Mesothelial cell of epicardium (in vitro differentiated cells): ENCODE results near the gene HOMER2. TPM values are rescaled to one million over a fixed set of nuclear protein-coding genes. Genes with fewer than 3 reads are reported as not detected.

Experiments used
- DNase-seq, 2 experiments: peaks; one replicate each; pipeline ENCODE4 v3.0.0; 2021; ENCODE audit warnings: low spot score in 2 of 2; ENCODE audit not compliant: unreplicated experiment in 2 of 2
- H3K27ac Mint-ChIP-seq: 2 replicates; pipeline ENCODE4 v1.8.0; 2021; ENCODE audit warnings: mixed read lengths
- H3K27me3 Mint-ChIP-seq: 2 replicates; pipeline ENCODE4 v1.8.0; 2021; ENCODE audit warnings: low read depth, mixed read lengths
- H3K36me3 Mint-ChIP-seq: 2 replicates; pipeline ENCODE4 v1.8.0; 2021; ENCODE audit warnings: mixed read lengths
- H3K4me1 Mint-ChIP-seq: 2 replicates; pipeline ENCODE4 v1.8.0; 2021; ENCODE audit warnings: mixed read lengths
- H3K4me3 Mint-ChIP-seq: 2 replicates; pipeline ENCODE4 v1.8.0; 2021; ENCODE audit warnings: mild to moderate bottlenecking, moderate library complexity, mixed read lengths
- H3K9me3 Mint-ChIP-seq: 2 replicates; pipeline ENCODE4 v1.8.0; 2021; ENCODE audit warnings: mixed read lengths
- CTCF ChIP-seq: fragments of 200-600 bp; sonication (generic); IDR thresholded peaks from one replicate; pipeline ENCODE4 v1.5.0; 2021; ENCODE audit warnings: antibody characterized with exemption; ENCODE audit not compliant: unreplicated experiment
- total RNA-seq: library from RNA; stranded (reverse); gene quantifications from 3 replicates; pipeline ENCODE4 v1.2.1, GENCODE V29; 2021

HOMER2 gene
- total RNA-seq, 1 donor from 2014 or later = 15.9 TPM

GRCh38 chr15:82923744-82924143 lies 28.8 kb downstream of the HOMER2 start:
- no peak for DNase-seq
- no peaks in the 10 kb centered on the region for H3K36me3 Mint-ChIP-seq
- H3K27me3 Mint-ChIP-seq = peaks cover 4% of the 10 kb centered on the region
- H3K27ac Mint-ChIP-seq = no peak overlapping the region
- no peak for TF ChIP-seq CTCF
- no peak overlapping the region for H3K4me3 Mint-ChIP-seq
- H3K4me1 Mint-ChIP-seq = no peaks in the 10 kb centered on the region
- no peaks in the 10 kb centered on the region for H3K9me3 Mint-ChIP-seq

DNA sequence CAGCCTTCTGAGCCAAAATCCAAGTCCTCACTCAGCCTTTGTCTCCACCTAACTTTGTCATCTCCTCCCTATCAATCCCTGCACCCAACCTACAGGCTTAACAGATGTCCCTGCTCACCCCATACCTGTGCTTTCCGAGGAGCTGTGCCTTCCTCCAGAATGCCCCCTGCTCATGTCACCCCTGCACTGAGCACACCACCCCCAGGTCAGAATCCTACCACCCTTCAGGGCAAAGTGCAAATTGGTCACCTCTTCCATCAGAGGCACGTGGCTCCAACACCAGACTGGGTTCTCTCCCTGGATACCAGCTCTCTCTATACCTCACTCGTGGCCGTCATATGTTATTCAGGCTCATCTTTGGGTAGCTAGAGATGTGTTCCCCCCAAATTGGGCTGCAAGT lies 29.8 kb downstream of the HOMER2 start:
- Mint-ChIP-seq H3K9me3 (no peaks in the 10 kb centered on the region), H3K27ac (no peak overlapping the region), H3K4me3 (no peak overlapping the region), H3K4me1 (no peaks in the 10 kb centered on the region), H3K36me3 (no peaks in the 10 kb centered on the region), H3K27me3 (peaks cover 4% of the 10 kb centered on the region)
- no peak for DNase-seq
- no peak for TF ChIP-seq CTCF

DNA sequence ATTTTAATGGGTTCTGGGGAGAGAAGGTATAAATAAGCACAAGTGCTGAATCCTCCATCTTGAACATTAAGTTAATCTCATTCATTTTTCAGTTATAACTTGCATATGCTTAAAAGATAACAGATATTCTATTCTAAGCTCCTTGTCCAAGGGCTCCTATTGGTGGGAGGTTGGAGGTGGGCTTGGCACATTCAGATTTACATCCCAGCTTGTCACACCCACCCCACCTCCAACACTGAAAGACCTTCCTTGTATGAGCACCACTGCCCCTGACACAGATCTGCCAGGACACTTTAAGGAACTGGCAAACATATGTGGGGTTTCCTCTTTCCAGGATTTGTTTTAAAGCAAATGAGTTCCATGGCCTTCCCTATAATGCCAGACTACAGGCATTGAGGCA lies 30.6 kb downstream of the HOMER2 start:
- H3K4me1 Mint-ChIP-seq = no peaks in the 10 kb centered on the region
- no peaks in the 10 kb centered on the region for H3K9me3 Mint-ChIP-seq
- TF ChIP-seq CTCF = no peak
- no peak overlapping the region for H3K27ac Mint-ChIP-seq
- peaks cover 4% of the 10 kb centered on the region for H3K27me3 Mint-ChIP-seq
- no peak overlapping the region for H3K4me3 Mint-ChIP-seq
- no peaks in the 10 kb centered on the region for H3K36me3 Mint-ChIP-seq
- DNase-seq = no peak

- no peaks in the 10 kb centered on the region for H3K36me3 Mint-ChIP-seq
- H3K9me3 Mint-ChIP-seq = no peaks in the 10 kb centered on the region
- H3K4me3 Mint-ChIP-seq = no peak overlapping the region
- no peaks in the 10 kb centered on the region for H3K4me1 Mint-ChIP-seq
- H3K27me3 Mint-ChIP-seq = peaks cover 4% of the 10 kb centered on the region
- DNase-seq = no peak
- H3K27ac Mint-ChIP-seq = no peak overlapping the region
- TF ChIP-seq CTCF = no peak
These were observed 31.3 kb downstream of the HOMER2 start for GRCh38 chr15:82921242-82921641.

- H3K27ac Mint-ChIP-seq = no peak overlapping the region
- no peak overlapping the region for H3K4me3 Mint-ChIP-seq
- no peaks in the 10 kb centered on the region for H3K9me3 Mint-ChIP-seq
- DNase-seq = no peak
- H3K27me3 Mint-ChIP-seq = no peaks in the 10 kb centered on the region
- TF ChIP-seq CTCF = no peak
- H3K4me1 Mint-ChIP-seq = no peaks in the 10 kb centered on the region
- no peaks in the 10 kb centered on the region for H3K36me3 Mint-ChIP-seq
These were observed 33.2 kb downstream of the HOMER2 start for GRCh38 chr15:82919231-82919886.
